Endodermal cell (in vitro differentiated cells): ENCODE data around the gene PRKCD. TPM values are rescaled to one million over a fixed set of nuclear protein-coding genes. Genes with fewer than 3 reads are reported as not detected.

ENCODE experiments used
- DNase-seq: peaks from one replicate; pipeline ENCODE4 v3.0.0-alpha.2; 2017
- H3K27ac ChIP-seq: 2 replicates; pipeline ENCODE4 v1.5.1; 2013; ENCODE audit warnings: mild to moderate bottlenecking, low read depth, low read length, moderate library complexity
- H3K27me3 ChIP-seq: 2 replicates; pipeline ENCODE4 v1.6.1; 2013; ENCODE audit warnings: mild to moderate bottlenecking, low read length, moderate library complexity; ENCODE audit not compliant: insufficient read depth, control insufficient read depth, poor library complexity, severe bottlenecking
- H3K36me3 ChIP-seq: 2 replicates; pipeline ENCODE4 v1.7.0; 2013; ENCODE audit warnings: mild to moderate bottlenecking, low read length, moderate library complexity; ENCODE audit not compliant: control insufficient read depth, insufficient read depth
- H3K4me1 ChIP-seq: one replicate; pipeline ENCODE4 v1.7.0; 2013; ENCODE audit warnings: low read length; ENCODE audit not compliant: control insufficient read depth, insufficient read depth
- H3K4me3 ChIP-seq: 2 replicates; pipeline ENCODE4 v1.5.1; 2013; ENCODE audit warnings: mild to moderate bottlenecking, low read length, moderate library complexity
- H3K9ac ChIP-seq: 2 replicates; pipeline ENCODE4 v1.6.1; 2013; ENCODE audit warnings: mild to moderate bottlenecking, low read length, moderate library complexity; ENCODE audit not compliant: poor library complexity, severe bottlenecking; ENCODE audit errors: extremely low read depth
- H3K9me3 ChIP-seq: 2 replicates; pipeline ENCODE4 v1.6.1; 2013; ENCODE audit warnings: mild to moderate bottlenecking, low read length, moderate library complexity; ENCODE audit not compliant: control insufficient read depth
- H3K27ac Mint-ChIP-seq: 2 replicates; pipeline ENCODE4 v1.8.0; 2020; ENCODE audit warnings: mixed read lengths
- H3K27me3 Mint-ChIP-seq: 2 replicates; pipeline ENCODE4 v1.8.0; 2021; ENCODE audit warnings: mild to moderate bottlenecking, mixed read lengths; ENCODE audit not compliant: insufficient read depth
- H3K36me3 Mint-ChIP-seq: 2 replicates; pipeline ENCODE4 v1.8.0; 2020; ENCODE audit warnings: low read depth, mixed read lengths
- H3K4me1 Mint-ChIP-seq: 2 replicates; pipeline ENCODE4 v1.8.0; 2020; ENCODE audit warnings: mixed read lengths
- H3K4me3 Mint-ChIP-seq: 2 replicates; pipeline ENCODE4 v1.8.0; 2020; ENCODE audit warnings: mild to moderate bottlenecking, moderate library complexity, mixed read lengths
- H3K9me3 Mint-ChIP-seq: 2 replicates; pipeline ENCODE4 v1.8.0; 2020; ENCODE audit warnings: mild to moderate bottlenecking, mixed read lengths
- CTCF ChIP-seq: fragments of 200-600 bp; sonication (generic); conservative IDR thresholded peaks from 2 replicates; pipeline ENCODE4 v1.5.0; 2021; ENCODE audit warnings: antibody characterized with exemption, mild to moderate bottlenecking
- WGBS, 2 experiments: methylation state at CpG; one replicate each; pipeline versions ENCODE4 v1.1.5 to v1.1.7; 2013; ENCODE audit warnings: missing lambda C conversion rate in 2 of 2, mixed read lengths in 1 of 2; ENCODE audit not compliant: insufficient coverage in 1 of 2, insufficient read length in 1 of 2; 5-methylcytosine and 5-hydroxymethylcytosine counted together
- total RNA-seq, 2 donors: library from RNA; stranded (reverse); fragmentation: NEBNext Ultra II Directional in 1 of 2; extraction: Animal tissue kit (Norgen Biotek cat#: 25700) in 1 of 2; gene quantifications; 2 replicates in 1 of 2; 3 replicates in 1 of 2; pipeline ENCODE4 v1.2.1, GENCODE V29; 2021

PRKCD gene
- total RNA-seq, 2 donors from 2014 or later = 19.9 to 26.6 TPM

- Mint-ChIP-seq H3K36me3 (no peaks in the 10 kb centered on the region), H3K4me1 (peaks cover 17% of the 10 kb centered on the region), H3K4me3 (no peak overlapping the region), H3K27ac (no peak overlapping the region), H3K27me3 (peaks cover 5% of the 10 kb centered on the region), H3K9me3 (no peaks in the 10 kb centered on the region)
- no peaks in the 10 kb centered on the region for H3K27me3 ChIP-seq
- no peak overlapping the region for H3K27ac ChIP-seq
- WGBS, 2 experiments = 78 to 80% methylated on average over 4 to 5 of the region's 5 CpGs
- DNase-seq = no peak
- no peaks in the 10 kb centered on the region for H3K9me3 ChIP-seq
- TF ChIP-seq CTCF = no peak
- no peak overlapping the region for H3K4me3 ChIP-seq
- H3K4me1 ChIP-seq = peaks cover 4% of the 10 kb centered on the region
- H3K9ac ChIP-seq = no peak overlapping the region
- H3K36me3 ChIP-seq = no peaks in the 10 kb centered on the region
Measured at GRCh38 chr3:53132347-53132746, 28.7 kb upstream of the PRKCD start.

GRCh38 chr3:53134631-53135232 is 26.3 kb upstream of the PRKCD start:
- no peak overlapping the region for H3K4me3 ChIP-seq
- 39 to 40% methylated on average over 6 of the region's 6 CpGs for WGBS, 2 experiments
- H3K27me3 Mint-ChIP-seq = peaks cover 5% of the 10 kb centered on the region
- H3K36me3 ChIP-seq = no peaks in the 10 kb centered on the region
- H3K9me3 Mint-ChIP-seq = no peaks in the 10 kb centered on the region
- H3K36me3 Mint-ChIP-seq = no peaks in the 10 kb centered on the region
- H3K27ac Mint-ChIP-seq = no peak overlapping the region
- H3K4me3 Mint-ChIP-seq = no peak overlapping the region
- no peak overlapping the region for H3K27ac ChIP-seq
- H3K9me3 ChIP-seq = no peaks in the 10 kb centered on the region
- peaks cover 11% of the 10 kb centered on the region for H3K4me1 Mint-ChIP-seq
- H3K27me3 ChIP-seq = no peaks in the 10 kb centered on the region
- H3K4me1 ChIP-seq = peaks cover 4% of the 10 kb centered on the region
- peak; percentile 94 for DNase-seq
- TF ChIP-seq CTCF = peak; percentile 95
- no peak overlapping the region for H3K9ac ChIP-seq

- 86 to 94% methylated on average over 2 of the region's 2 CpGs for WGBS, 2 experiments
- H3K27me3 ChIP-seq = no peaks in the 10 kb centered on the region
- Mint-ChIP-seq H3K9me3 (no peaks in the 10 kb centered on the region), H3K27ac (no peak overlapping the region), H3K36me3 (no peaks in the 10 kb centered on the region), H3K4me1 (no peaks in the 10 kb centered on the region), H3K27me3 (peaks cover 5% of the 10 kb centered on the region), H3K4me3 (no peak overlapping the region)
- no peaks in the 10 kb centered on the region for H3K4me1 ChIP-seq
- H3K36me3 ChIP-seq = no peaks in the 10 kb centered on the region
- no peak overlapping the region for H3K9ac ChIP-seq
- no peak for TF ChIP-seq CTCF
- H3K4me3 ChIP-seq = no peak overlapping the region
- H3K27ac ChIP-seq = no peak overlapping the region
- DNase-seq = no peak
- no peaks in the 10 kb centered on the region for H3K9me3 ChIP-seq
Measured at GRCh38 chr3:53137221-53137620, 23.8 kb upstream of the PRKCD start.
